Naive thymus-derived CD4-positive, alpha-beta T cell (primary cell): Measurements from ENCODE around the gene BTNL2. TPM values are rescaled to one million over a fixed set of nuclear protein-coding genes. Genes with fewer than 3 reads are reported as not detected.
A peak's percentile ranks its signal among the peaks of the same experiment; 100 is the strongest.
"Not testable (repeated sequence)": the region's sequence is repeated elsewhere in the genome, so short reads cannot be mapped to it uniquely, and the experiment has no call there.

Source experiments
- ATAC-seq: fragments of 150-1000 bp; cut with Tn5 transposase; 2 replicates; pipeline ENCODE4 v1.10.0; 2021; ENCODE audit warnings: mild to moderate bottlenecking, moderate library complexity
- CTCF ChIA-PET: fragments of 350-600 bp; sonication (Branson Sonifier 250); formaldehyde crosslinking; loops from one replicate; lab custom pipeline; 2021; ENCODE audit warnings: antibody characterized with exemption; lab: Charles Lee
- POLR2A ChIA-PET: fragments of 350-600 bp; sonication (Branson Sonifier 250); formaldehyde crosslinking; loops from one replicate; lab custom pipeline; 2021; ENCODE audit warnings: antibody characterized with exemption, inconsistent platforms; lab: Charles Lee
- DNase-seq, 9 donors: peaks; one replicate each; pipeline versions ENCODE4 v3.0.0 to v3.0.0-alpha.2; 2020 to 2022; ENCODE audit warnings: mixed read lengths in 1 of 9
- H3K27ac ChIP-seq: one replicate; pipeline ENCODE4 v1.7.0; 2013; ENCODE audit warnings: mild to moderate bottlenecking, low read depth, low read length, moderate library complexity
- H3K27me3 ChIP-seq, 2 donors: one replicate each; pipeline ENCODE4 v1.7.0; 2013; ENCODE audit warnings: low read length in 2 of 2, mild to moderate bottlenecking in 2 of 2, moderate library complexity in 2 of 2; ENCODE audit not compliant: control insufficient read depth in 2 of 2, insufficient read depth in 2 of 2
- H3K36me3 ChIP-seq, 3 experiments: 1 replicate in 2 of 3; 2 replicates in 1 of 3; pipeline ENCODE4 v1.7.0; 2013; ENCODE audit warnings: low read length in 3 of 3, mild to moderate bottlenecking in 3 of 3, moderate library complexity in 1 of 3; ENCODE audit not compliant: insufficient read depth in 3 of 3, control insufficient read depth in 2 of 3
- H3K4me1 ChIP-seq, 2 donors: one replicate each; pipeline ENCODE4 v1.7.0; 2013; ENCODE audit warnings: low read length in 2 of 2, mild to moderate bottlenecking in 2 of 2, moderate library complexity in 1 of 2; ENCODE audit not compliant: control insufficient read depth in 2 of 2, insufficient read depth in 2 of 2
- H3K4me3 ChIP-seq: 2 replicates; pipeline ENCODE4 v1.7.0; 2013; ENCODE audit warnings: mild to moderate bottlenecking, low read length
- H3K9me3 ChIP-seq, 3 experiments: 1 replicate in 2 of 3; 2 replicates in 1 of 3; pipeline ENCODE4 v1.7.0; 2013; ENCODE audit warnings: low read length in 3 of 3; ENCODE audit not compliant: control insufficient read depth in 2 of 3
- H3K27ac Mint-ChIP-seq, 9 donors: one replicate each; pipeline ENCODE4 v1.8.0; 2020 to 2022; ENCODE audit warnings: mixed read lengths in 9 of 9, mild to moderate bottlenecking in 8 of 9, moderate library complexity in 5 of 9, inconsistent platforms in 2 of 9
- H3K27me3 Mint-ChIP-seq, 5 donors: one replicate each; pipeline ENCODE4 v1.8.0; 2021 to 2022; ENCODE audit warnings: mixed read lengths in 5 of 5, mild to moderate bottlenecking in 1 of 5
- H3K36me3 Mint-ChIP-seq, 5 donors: one replicate each; pipeline ENCODE4 v1.8.0; 2020 to 2022; ENCODE audit warnings: mixed read lengths in 5 of 5, mild to moderate bottlenecking in 3 of 5, inconsistent platforms in 1 of 5
- H3K4me1 Mint-ChIP-seq, 7 donors: one replicate each; pipeline ENCODE4 v1.8.0; 2020 to 2022; ENCODE audit warnings: mixed read lengths in 7 of 7, mild to moderate bottlenecking in 3 of 7, inconsistent platforms in 1 of 7
- H3K4me3 Mint-ChIP-seq, 10 donors: one replicate each; pipeline ENCODE4 v1.8.0; 2020 to 2022; ENCODE audit warnings: mild to moderate bottlenecking in 10 of 10, mixed read lengths in 10 of 10, moderate library complexity in 6 of 10, inconsistent platforms in 2 of 10
- H3K9me3 Mint-ChIP-seq, 11 donors: one replicate each; pipeline ENCODE4 v1.8.0; 2020 to 2022; ENCODE audit warnings: mixed read lengths in 11 of 11, mild to moderate bottlenecking in 4 of 11, inconsistent platforms in 1 of 11, moderate library complexity in 1 of 11
- intact Hi-C, 2 donors: fragments of 100-400 bp; cut with micrococcal nuclease; formaldehyde crosslinking; loops; one replicate each; pipeline ENCODE4 v1.15.1; 2023
- polyA plus RNA-seq, 2 donors: library from polyadenylated mRNA; unstranded; fragments of 300-500 nt; fragmentation: Illumina TruSeq; gene quantifications; one replicate each; pipeline ENCODE4 v1.2.3, GENCODE V29; 2021
- total RNA-seq, 6 experiments: library from RNA in 5 of 6; stranded (reverse) in 5 of 6; gene quantifications; 1 replicate in 5 of 6; 2 replicates in 1 of 6; pipeline ENCODE4 v1.2.3 and lab custom pipeline; 2021 to 2026

Gene BTNL2
- total and polyA plus RNA-seq, 7 experiments from 2014 or later: not detected

DNA sequence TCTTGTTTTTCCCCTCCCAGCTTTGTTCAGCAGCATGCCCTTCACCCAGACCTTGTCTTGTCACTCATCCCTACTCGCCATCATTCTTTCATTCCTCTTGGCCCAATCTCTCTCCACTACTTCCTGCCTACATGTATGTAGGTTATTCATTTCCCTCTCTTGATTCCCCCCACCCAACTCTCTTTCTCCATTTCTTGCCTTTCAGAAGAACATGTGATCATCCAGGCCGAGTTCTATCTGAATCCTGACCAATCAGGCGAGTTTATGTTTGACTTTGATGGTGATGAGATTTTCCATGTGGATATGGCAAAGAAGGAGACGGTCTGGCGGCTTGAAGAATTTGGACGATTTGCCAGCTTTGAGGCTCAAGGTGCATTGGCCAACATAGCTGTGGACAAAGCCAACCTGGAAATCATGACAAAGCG is 35.3 kb upstream of the BTNL2 start:
- Histone ChIP-seq H3K36me3 (no peaks in the 10 kb centered on the region), H3K27me3 (no peaks in the 10 kb centered on the region), H3K4me1 (peaks cover 0 to 4% of the 10 kb centered on the region in 2 donors), H3K27ac (no peak overlapping the region), H3K9me3 (no peaks in the 10 kb centered on the region), H3K4me3 (no peak overlapping the region)
- peaks cover 0 to 5% (median 0%) of the 10 kb centered on the region in 5 donors for H3K36me3 Mint-ChIP-seq
- ChIA-PET POLR2A (interaction anchor here (0.6 kb wide), 1 partner anchor 135 kb away, joined by 7 read pairs; no protein-coding TSS in a partner anchor), CTCF (interaction anchor here (0.5 kb wide), 1 partner anchor 11 kb away, joined by 3 read pairs; no protein-coding TSS in a partner anchor)
- peaks cover 0 to 3% (median 0%) of the 10 kb centered on the region in 11 donors for H3K9me3 Mint-ChIP-seq
- intact Hi-C loops: no loop called here
- H3K4me1 Mint-ChIP-seq: peaks cover 6 to 20% (median 7%) of the 10 kb centered on the region in 7 donors
- peaks cover 17 to 42% (median 22%) of the 10 kb centered on the region in 5 donors for H3K27me3 Mint-ChIP-seq
- no peak overlapping the region for H3K27ac Mint-ChIP-seq
- ATAC-seq (no peak), DNase-seq (no peak)
- no peak overlapping the region for H3K4me3 Mint-ChIP-seq

DNA sequence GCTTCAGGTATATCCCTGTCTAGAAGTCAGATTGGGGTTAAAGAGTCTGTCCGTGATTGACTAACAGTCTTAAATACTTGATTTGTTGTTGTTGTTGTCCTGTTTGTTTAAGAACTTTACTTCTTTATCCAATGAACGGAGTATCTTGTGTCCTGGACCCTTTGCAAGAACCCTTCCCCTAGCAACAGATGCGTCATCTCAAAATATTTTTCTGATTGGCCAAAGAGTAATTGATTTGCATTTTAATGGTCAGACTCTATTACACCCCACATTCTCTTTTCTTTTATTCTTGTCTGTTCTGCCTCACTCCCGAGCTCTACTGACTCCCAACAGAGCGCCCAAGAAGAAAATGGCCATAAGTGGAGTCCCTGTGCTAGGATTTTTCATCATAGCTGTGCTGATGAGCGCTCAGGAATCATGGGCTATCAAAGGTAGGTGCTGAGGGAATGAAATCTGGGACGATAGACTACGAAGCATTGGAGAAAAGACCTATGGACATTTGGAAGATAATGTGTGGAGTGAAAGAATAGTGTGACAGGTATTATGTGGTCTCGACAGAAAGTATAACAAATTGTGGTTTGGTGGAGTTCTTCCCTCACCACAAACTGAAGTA is 32.7 kb upstream of the BTNL2 start, which contains the start of gene HLA-DRA:
TSS of gene HLA-DRA (plus strand) at position 286 of the 613 bp plus-strand sequence. CDS start at position 350, 64 bp downstream.
- Mint-ChIP-seq H3K9me3 (peaks cover 0 to 3% (median 0%) of the 10 kb centered on the region in 11 donors), H3K27ac (peak within 1 kb of the TSS in 3 of 9 donors; percentile 48 to 84 (median 69)), H3K27me3 (peaks cover 17 to 33% (median 24%) of the 10 kb centered on the region in 5 donors), H3K4me1 (peaks cover 6 to 23% (median 7%) of the 10 kb centered on the region in 7 donors), H3K36me3 (peaks cover 0 to 5% (median 0%) of the 10 kb centered on the region in 5 donors), H3K4me3 (peak within 1 kb of the TSS in 8 of 10 donors; percentile 1 to 83 (median 33))
- Histone ChIP-seq H3K4me3 (peak within 1 kb of the TSS; percentile 45), H3K27me3 (no peaks in the 10 kb centered on the region), H3K27ac (no peak within 1 kb of the TSS), H3K36me3 (no peaks in the 10 kb centered on the region), H3K4me1 (peaks cover 0 to 4% of the 10 kb centered on the region in 2 donors), H3K9me3 (no peaks in the 10 kb centered on the region)
- intact Hi-C loops: no loop called here
- ATAC-seq (peak; percentile 77), DNase-seq (peak in 7 of 9 donors; percentile 39 to 71 (median 62))
- ChIA-PET POLR2A (no interaction called here), CTCF (interaction anchor here (0.8 kb wide), 1 partner anchor 23 kb away, joined by 3 read pairs; no protein-coding TSS in a partner anchor)

DNA sequence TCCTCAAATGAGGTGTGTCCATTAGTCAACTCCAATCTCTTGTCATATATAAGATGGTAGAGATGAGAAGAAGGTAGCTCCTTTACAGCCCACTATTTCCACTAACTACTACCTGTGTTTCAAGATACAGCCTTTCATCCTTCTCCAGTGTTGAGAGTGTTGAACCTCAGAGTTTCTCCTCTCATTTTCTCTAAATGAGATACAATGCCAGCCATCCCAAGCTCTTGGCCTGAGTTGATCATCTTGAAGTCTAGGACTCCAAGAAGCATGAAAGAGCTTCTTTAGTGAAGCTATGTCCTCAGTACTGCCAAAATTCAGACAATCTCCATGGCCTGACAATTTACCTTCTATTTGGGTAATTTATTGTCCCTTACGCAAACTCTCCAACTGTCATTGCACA is 32.2 kb upstream of the BTNL2 start:
- Mint-ChIP-seq H3K4me3 (peak overlapping the region in 2 of 10 donors; percentile 29 to 83), H3K36me3 (peaks cover 0 to 5% (median 0%) of the 10 kb centered on the region in 5 donors), H3K4me1 (peaks cover 6 to 23% (median 7%) of the 10 kb centered on the region in 7 donors), H3K9me3 (peaks cover 0 to 3% (median 0%) of the 10 kb centered on the region in 11 donors), H3K27me3 (peaks cover 17 to 28% (median 24%) of the 10 kb centered on the region in 5 donors), H3K27ac (peak overlapping the region in 1 of 9 donors; percentile 84)
- Histone ChIP-seq H3K9me3 (no peaks in the 10 kb centered on the region), H3K27me3 (no peaks in the 10 kb centered on the region), H3K36me3 (no peaks in the 10 kb centered on the region), H3K27ac (no peak overlapping the region), H3K4me1 (peaks cover 0 to 4% of the 10 kb centered on the region in 2 donors), H3K4me3 (no peak overlapping the region)
- CTCF ChIA-PET: interaction anchor here (0.6 to 0.8 kb wide), 2 partner anchors 22 to 191 kb away, joined by 3 read pairs; no protein-coding TSS in a partner anchor
- POLR2A ChIA-PET: no interaction called here
- no peak for ATAC-seq
- intact Hi-C loops: no loop called here
- no peak for DNase-seq

DNA sequence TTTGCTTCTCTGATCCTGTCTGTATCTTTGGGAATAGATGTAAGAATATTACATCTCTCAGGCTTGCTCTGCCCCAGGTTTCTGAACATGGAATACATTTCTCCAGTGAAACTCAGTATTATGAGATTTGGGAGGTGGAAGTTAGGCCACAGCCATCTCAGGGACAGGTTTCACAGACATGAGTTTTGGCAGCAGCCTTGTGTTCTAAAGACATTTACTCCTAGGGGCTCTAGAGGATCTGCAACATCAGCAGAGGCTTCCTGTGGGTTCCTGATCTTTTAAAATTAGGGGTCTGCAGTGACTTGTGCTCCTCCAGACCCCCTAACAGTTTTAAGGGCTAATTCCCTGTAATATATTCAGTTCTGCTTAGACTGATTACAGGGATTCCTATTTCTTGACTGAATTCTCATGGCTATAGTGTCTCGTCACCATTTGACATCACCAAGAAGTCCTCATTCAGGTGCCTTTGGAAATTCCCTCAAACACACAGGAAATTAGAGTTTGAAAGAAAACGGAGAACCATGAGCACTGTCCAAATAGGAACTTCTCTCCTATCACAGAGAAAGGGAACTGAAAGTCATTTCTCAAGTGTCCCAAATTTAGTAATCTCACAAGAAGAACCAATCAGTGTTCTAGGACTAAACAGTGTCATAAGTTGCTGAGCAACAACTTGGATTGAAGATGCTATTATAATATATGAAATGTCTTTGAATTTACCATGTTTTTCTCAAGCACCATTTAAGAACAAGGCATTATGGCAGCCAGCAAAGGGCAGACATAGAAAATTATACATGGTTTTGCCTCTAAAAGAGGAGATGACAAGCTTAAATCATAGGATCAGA is 30.2 kb upstream of the BTNL2 start:
- H3K4me1 ChIP-seq: peaks cover 0 to 4% of the 10 kb centered on the region in 2 donors
- ChIA-PET CTCF (interaction anchor here (0.7 kb wide), 1 partner anchor 362 kb away, joined by 3 read pairs; no protein-coding TSS in a partner anchor), POLR2A (no interaction called here)
- H3K27ac Mint-ChIP-seq: no peak overlapping the region
- H3K4me3 Mint-ChIP-seq: no peak overlapping the region
- H3K4me1 Mint-ChIP-seq: peaks cover 6 to 22% (median 7%) of the 10 kb centered on the region in 7 donors
- no peaks in the 10 kb centered on the region for H3K36me3 ChIP-seq
- H3K4me3 ChIP-seq: no peak overlapping the region
- H3K27ac ChIP-seq: no peak overlapping the region
- DNase-seq (no peak), ATAC-seq (peak; percentile 84)
- no peaks in the 10 kb centered on the region for H3K27me3 ChIP-seq
- peaks cover 9 to 41% (median 21%) of the 10 kb centered on the region in 5 donors for H3K27me3 Mint-ChIP-seq
- peaks cover 0 to 3% (median 0%) of the 10 kb centered on the region in 5 donors for H3K36me3 Mint-ChIP-seq
- intact Hi-C loops: no loop called here
- H3K9me3 Mint-ChIP-seq: peaks cover 0 to 2% (median 0%) of the 10 kb centered on the region in 11 donors
- H3K9me3 ChIP-seq: no peaks in the 10 kb centered on the region

DNA sequence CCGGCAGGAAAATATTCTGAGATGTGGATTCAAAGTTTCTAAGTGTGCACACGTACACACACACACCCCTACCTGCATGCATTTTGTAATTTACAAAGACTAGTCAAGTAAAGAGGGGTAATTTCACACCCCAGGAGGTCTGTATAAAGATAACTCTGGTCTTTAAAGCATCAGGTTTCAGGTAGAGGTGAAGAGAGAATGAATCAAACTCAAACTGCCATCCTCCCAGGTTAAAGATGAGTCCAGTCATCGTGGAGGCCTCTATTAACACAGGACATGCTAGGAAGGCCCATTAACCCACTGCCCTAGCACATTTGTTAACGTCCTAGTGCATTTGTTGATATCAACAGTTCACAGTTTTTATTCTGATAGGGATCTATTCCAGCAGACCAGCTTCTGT is 29.2 kb upstream of the BTNL2 start:
- Mint-ChIP-seq H3K9me3 (peaks cover 0 to 2% (median 0%) of the 10 kb centered on the region in 11 donors), H3K36me3 (peaks cover 0 to 3% (median 0%) of the 10 kb centered on the region in 5 donors), H3K4me3 (no peak overlapping the region), H3K27me3 (peaks cover 5 to 40% (median 15%) of the 10 kb centered on the region in 5 donors), H3K4me1 (peaks cover 6 to 19% (median 7%) of the 10 kb centered on the region in 7 donors), H3K27ac (no peak overlapping the region)
- H3K36me3 ChIP-seq: no peaks in the 10 kb centered on the region
- no peak overlapping the region for H3K4me3 ChIP-seq
- no peaks in the 10 kb centered on the region for H3K27me3 ChIP-seq
- ChIA-PET CTCF (interaction anchor here (0.6 to 0.7 kb wide), 2 partner anchors 11 to 363 kb away, joined by 3 read pairs; no protein-coding TSS in a partner anchor), POLR2A (no interaction called here)
- intact Hi-C loops: no loop called here
- H3K27ac ChIP-seq: no peak overlapping the region
- no peaks in the 10 kb centered on the region for H3K9me3 ChIP-seq
- peaks cover 0 to 4% of the 10 kb centered on the region in 2 donors for H3K4me1 ChIP-seq
- ATAC-seq (no peak), DNase-seq (no peak)

DNA sequence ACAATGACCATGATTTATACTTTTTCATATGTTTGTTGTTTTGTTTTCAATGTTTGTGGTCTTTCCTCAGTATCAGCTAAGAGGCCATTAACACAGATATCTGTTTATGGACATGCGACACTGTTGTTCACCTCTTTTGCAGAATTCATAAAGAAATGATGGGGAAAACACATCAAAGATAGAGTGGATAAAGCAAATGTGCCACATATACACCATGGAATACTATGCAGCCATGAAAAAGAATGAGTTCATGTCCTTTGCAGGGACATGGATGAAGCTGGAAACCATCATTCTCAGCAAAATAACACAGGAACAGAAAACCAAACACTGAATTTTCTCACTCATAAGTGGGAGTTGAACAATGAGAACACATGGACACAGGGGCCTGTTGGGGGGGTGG is 27.0 kb upstream of the BTNL2 start:
- H3K9me3 ChIP-seq, H3K4me1 ChIP-seq, H3K4me1 Mint-ChIP-seq, H3K27me3 ChIP-seq, H3K27ac ChIP-seq, POLR2A ChIA-PET, ATAC-seq, H3K9me3 Mint-ChIP-seq, H3K36me3 ChIP-seq, H3K36me3 Mint-ChIP-seq, H3K4me3 ChIP-seq, H3K27ac Mint-ChIP-seq, H3K4me3 Mint-ChIP-seq, DNase-seq: not testable (repeated sequence)
- CTCF ChIA-PET: interaction anchor here (1.6 to 2.3 kb wide), 2 partner anchors 267 to 270 kb away, joined by 6 read pairs; no protein-coding TSS in a partner anchor
- intact Hi-C loops: loop anchor here (2.0 to 5.0 kb wide), 2 partner anchors 259 to 353 kb away; no protein-coding TSS in a partner anchor
- H3K27me3 Mint-ChIP-seq: peaks cover 3 to 36% (median 4%) of the 10 kb centered on the region in 5 donors
